SK-N-MC (cell line): ENCODE measurements around the gene CUEDC2.
"Not testable (repeated sequence)": the region's sequence is repeated elsewhere in the genome, so short reads cannot be mapped to it uniquely, and the experiment has no call there.

ENCODE experiments used
- EZH2 ChIP-seq: fragments of 200-600 bp; sonication (generic); IDR thresholded peaks from one replicate; pipeline ENCODE4 v1.6.1; 2017; ENCODE audit warnings: antibody characterized with exemption
- POLR2AphosphoS5 ChIP-seq: IDR thresholded peaks from 2 replicates; pipeline ENCODE4 v1.6.1; 2012; ENCODE audit warnings: mild to moderate bottlenecking, low read depth, low read length, borderline replicate concordance

DNA sequence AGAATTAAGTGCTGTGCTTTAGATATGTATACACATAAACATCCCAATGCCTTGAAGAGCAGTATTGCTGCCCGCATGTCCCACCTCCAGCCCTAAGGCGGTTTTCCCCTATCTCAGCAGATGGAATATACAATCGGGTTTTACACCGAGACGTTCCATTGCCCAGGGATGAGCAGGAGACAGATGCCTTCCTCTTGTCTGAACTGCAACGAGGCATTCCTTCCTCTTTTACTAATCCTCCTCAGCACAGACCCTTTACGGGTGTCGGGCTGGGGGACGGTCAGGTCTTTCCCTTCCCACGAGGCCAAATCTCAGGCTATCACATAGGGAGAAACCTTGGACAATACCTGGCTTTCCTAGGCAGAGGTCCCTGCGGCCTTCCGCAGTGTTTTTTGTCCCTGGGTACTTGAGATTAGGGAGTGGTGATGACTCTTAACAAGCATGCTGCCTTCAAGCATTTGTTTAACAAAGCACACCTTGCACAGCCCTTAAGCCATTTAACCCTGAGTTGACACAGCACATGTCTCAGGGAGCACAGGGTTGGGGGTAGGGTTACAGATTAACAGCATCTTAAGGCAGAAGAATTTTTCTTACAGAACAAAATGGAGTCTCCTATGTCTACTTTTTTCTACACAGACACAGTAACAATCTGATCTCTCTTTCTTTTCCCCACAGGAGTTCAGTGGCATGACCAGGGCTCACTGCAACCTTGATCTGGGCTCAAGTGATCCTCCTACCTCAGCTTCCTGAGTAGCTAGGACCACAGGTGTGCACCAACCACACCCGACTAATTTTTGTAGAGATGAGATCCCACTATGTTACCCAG lies 22.5 kb upstream of the CUEDC2 start:
- TF ChIP-seq POLR2AphosphoS5, EZH2: not testable (repeated sequence)
